A673 (cell line): ENCODE results near the gene DROSHA. TPM values are rescaled to one million over a fixed set of nuclear protein-coding genes. Genes with fewer than 3 reads are reported as not detected.
"Not testable (repeated sequence)": the region's sequence is repeated elsewhere in the genome, so short reads cannot be mapped to it uniquely, and the experiment has no call there.

Experiments
- BruUV-seq: library from RNA; stranded (reverse); fragments of 400-500 nt; replicated peaks from 2 replicates; lab custom pipeline; 2021; lab: Mats Ljungman, UMichigan
- CTCF ChIA-PET: fragments of 300-600 bp; sonication (Branson Sonifier 250); formaldehyde crosslinking; loops from one replicate; lab custom pipeline; 2022; ENCODE audit warnings: antibody characterized with exemption; lab: Charles Lee
- POLR2A ChIA-PET: fragments of 300-600 bp; sonication (Branson Sonifier 250); formaldehyde crosslinking; loops from one replicate; lab custom pipeline; 2022; ENCODE audit warnings: antibody characterized with exemption; ENCODE audit not compliant: low non-redundant PET; lab: Charles Lee
- DNase-seq: peaks from one replicate; pipeline ENCODE4 v3.0.0-alpha.2; 2015; ENCODE audit warnings: low spot score
- H3K27ac ChIP-seq: fragments of 200-600 bp; sonication (generic); 2 replicates; pipeline ENCODE4 v1.5.1; 2016; ENCODE audit warnings: mixed run types, low read depth, mild to moderate bottlenecking, mixed read lengths, antibody characterized with exemption, low read length; ENCODE audit not compliant: poor library complexity, severe bottlenecking
- H3K27me3 ChIP-seq: fragments of 200-600 bp; sonication (generic); replicated peaks from 2 replicates; pipeline ENCODE4 v1.6.1; 2017; ENCODE audit warnings: mixed run types, low read depth, mild to moderate bottlenecking, mixed read lengths, antibody characterized with exemption, low read length; ENCODE audit not compliant: insufficient read depth, poor library complexity
- H3K36me3 ChIP-seq: fragments of 200-600 bp; sonication (generic); 2 replicates; pipeline ENCODE4 v1.6.1; 2016; ENCODE audit warnings: mixed run types, mild to moderate bottlenecking, mixed read lengths, antibody characterized with exemption, low read length; ENCODE audit not compliant: insufficient read depth, poor library complexity, severe bottlenecking
- H3K4me1 ChIP-seq: fragments of 200-600 bp; sonication (generic); 2 replicates; pipeline ENCODE4 v1.6.1; 2017; ENCODE audit warnings: mixed run types, mild to moderate bottlenecking, mixed read lengths, antibody characterized with exemption, low read length; ENCODE audit not compliant: insufficient read depth, poor library complexity, severe bottlenecking
- H3K4me3 ChIP-seq: fragments of 200-600 bp; sonication (generic); 2 replicates; pipeline ENCODE4 v1.5.1; 2016; ENCODE audit warnings: low read depth, mixed run types, mild to moderate bottlenecking, mixed read lengths, low read length; ENCODE audit not compliant: poor library complexity, severe bottlenecking
- H3K9me3 ChIP-seq: fragments of 200-600 bp; sonication (generic); 2 replicates; pipeline ENCODE4 v1.6.1; 2016; ENCODE audit warnings: mixed run types, low read depth, mild to moderate bottlenecking, mixed read lengths, antibody characterized with exemption, low read length; ENCODE audit not compliant: poor library complexity, severe bottlenecking
- EZH2 ChIP-seq: fragments of 200-600 bp; sonication (generic); IDR thresholded peaks from 2 replicates; pipeline ENCODE4 v1.6.1; 2017; ENCODE audit warnings: borderline replicate concordance, low read depth, mild to moderate bottlenecking, mixed read lengths, antibody characterized with exemption, low read length; ENCODE audit not compliant: poor library complexity, severe bottlenecking
- intact Hi-C: fragments of 100-400 bp; cut with micrococcal nuclease; formaldehyde crosslinking; loops from one replicate; pipeline ENCODE4 v1.10.0; 2022; ENCODE audit not compliant: unreplicated experiment
- total RNA-seq: library from RNA; stranded (reverse); gene quantifications from 2 replicates; pipeline ENCODE4 v1.2.3, GENCODE V29; 2021
- TF ChIP-seq, protein P1 (sequence below): fragments of 300-800, 200-600 bp; sonication (generic); conservative IDR thresholded peaks from 2 replicates; pipeline ENCODE4 v1.5.1; 2017; ENCODE audit warnings: low read depth, mild to moderate bottlenecking, antibody characterized with exemption, low read length, moderate library complexity, mixed read lengths

The DROSHA gene
- total RNA-seq, 1 experiment from 2014 or later: 143 TPM

DNA sequence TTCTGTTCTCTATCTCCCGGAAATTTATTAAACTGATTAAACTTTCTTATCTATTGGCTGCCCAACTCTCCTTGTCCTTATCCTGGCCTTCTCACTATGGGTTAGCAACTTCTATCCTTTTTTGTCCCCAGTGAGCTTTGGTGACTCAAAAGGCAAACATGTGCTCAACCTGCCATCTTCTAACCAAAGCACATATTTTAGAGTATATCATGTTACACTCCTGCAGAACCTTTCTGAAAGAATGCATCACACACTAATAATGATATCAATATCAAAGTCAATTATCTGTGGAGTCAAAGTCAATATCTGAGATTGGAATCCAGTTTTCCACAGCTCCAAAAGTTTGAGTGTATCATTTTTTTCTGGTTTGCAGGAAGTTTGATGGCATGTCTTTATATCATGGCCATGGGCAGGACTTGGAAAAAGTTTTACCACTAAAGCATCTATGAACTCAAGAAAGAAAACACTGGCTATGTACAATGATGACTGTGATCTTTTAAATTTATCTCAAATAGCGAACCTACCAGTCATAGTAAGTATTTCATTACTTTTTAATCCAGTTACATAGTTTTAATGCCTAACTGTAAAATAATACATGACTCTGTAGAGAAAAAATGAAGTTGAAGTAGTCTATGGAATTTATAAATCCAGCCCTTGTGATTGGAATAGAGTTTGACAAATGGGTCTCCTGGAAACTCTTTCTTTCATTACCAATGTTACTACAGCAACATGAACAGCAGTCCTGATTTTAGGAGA, 166.8 kb downstream of the DROSHA start:
- CTCF ChIA-PET: no interaction called here
- Histone ChIP-seq H3K27me3 (no peaks in the 10 kb centered on the region), H3K36me3 (no peaks in the 10 kb centered on the region), H3K9me3 (no peaks in the 10 kb centered on the region), H3K4me1 (no peaks in the 10 kb centered on the region), H3K4me3 (no peak overlapping the region), H3K27ac (no peak overlapping the region)
- TF ChIP-seq, protein P1, sequence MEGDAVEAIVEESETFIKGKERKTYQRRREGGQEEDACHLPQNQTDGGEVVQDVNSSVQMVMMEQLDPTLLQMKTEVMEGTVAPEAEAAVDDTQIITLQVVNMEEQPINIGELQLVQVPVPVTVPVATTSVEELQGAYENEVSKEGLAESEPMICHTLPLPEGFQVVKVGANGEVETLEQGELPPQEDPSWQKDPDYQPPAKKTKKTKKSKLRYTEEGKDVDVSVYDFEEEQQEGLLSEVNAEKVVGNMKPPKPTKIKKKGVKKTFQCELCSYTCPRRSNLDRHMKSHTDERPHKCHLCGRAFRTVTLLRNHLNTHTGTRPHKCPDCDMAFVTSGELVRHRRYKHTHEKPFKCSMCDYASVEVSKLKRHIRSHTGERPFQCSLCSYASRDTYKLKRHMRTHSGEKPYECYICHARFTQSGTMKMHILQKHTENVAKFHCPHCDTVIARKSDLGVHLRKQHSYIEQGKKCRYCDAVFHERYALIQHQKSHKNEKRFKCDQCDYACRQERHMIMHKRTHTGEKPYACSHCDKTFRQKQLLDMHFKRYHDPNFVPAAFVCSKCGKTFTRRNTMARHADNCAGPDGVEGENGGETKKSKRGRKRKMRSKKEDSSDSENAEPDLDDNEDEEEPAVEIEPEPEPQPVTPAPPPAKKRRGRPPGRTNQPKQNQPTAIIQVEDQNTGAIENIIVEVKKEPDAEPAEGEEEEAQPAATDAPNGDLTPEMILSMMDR: no peak
- TF ChIP-seq EZH2: no peak
- POLR2A ChIA-PET: interaction anchor here (0.6 kb wide), 1 partner anchor 22 kb away, joined by 3 read pairs; no protein-coding TSS in a partner anchor
- no peak for DNase-seq
- no TSS peak for BruUV-seq
- intact Hi-C loops: no loop called here

DNA sequence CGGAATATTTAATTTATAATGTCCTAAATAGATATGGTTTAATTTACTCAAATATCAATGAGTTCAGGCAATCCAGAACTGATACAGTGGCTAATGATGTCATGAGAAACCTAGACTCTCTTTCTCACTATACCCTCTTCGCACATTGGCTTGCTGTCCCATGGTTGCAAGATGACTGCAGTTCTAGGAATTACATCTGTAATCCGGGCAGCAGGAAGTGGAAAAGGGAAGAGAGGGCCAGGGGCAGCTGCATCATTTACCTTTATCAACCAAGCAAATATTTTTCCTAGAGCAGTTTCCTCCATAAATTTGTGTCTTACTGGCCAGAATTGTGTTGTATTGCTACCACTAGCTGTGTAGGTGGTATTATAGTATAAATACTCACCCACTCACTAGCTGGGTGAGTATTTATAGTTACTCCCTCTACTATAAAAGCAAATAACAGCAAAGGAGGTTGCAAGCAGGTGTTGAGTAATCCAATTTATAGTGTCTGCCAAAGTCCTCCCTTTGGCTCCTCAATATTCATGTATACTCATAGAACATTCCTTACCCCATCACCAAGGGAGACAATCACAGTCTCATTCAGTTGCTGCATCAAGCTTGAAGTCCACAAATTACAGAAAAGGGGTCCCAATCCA, 168.8 kb downstream of the DROSHA start:
- intact Hi-C loops: no loop called here

DNA sequence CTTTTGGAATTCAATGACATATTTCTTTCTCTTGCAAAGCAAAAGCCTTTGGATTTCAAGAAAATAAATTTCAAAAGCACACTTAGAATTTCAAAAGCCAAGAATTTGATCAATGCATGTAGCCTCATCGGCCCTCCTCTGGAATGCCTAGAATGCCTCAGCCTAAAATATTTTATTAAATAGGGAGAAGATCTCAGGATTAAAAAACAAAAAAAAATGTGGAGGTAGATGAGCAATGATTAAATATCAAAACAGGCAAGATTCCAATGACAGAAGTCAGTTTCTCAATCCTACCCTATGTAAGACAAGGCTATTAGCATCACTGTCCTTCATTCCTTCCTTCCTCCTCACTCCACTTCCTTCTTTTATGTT, 169.4 kb downstream of the DROSHA start:
- POLR2A ChIA-PET: no interaction called here
- Histone ChIP-seq H3K4me1 (no peaks in the 10 kb centered on the region), H3K27me3 (no peaks in the 10 kb centered on the region), H3K4me3 (no peak overlapping the region), H3K36me3 (no peaks in the 10 kb centered on the region), H3K9me3 (no peaks in the 10 kb centered on the region), H3K27ac (no peak overlapping the region)
- DNase-seq: no peak
- BruUV-seq: no TSS peak
- CTCF ChIA-PET: no interaction called here
- intact Hi-C loops: no loop called here
- no peak for TF ChIP-seq EZH2
- TF ChIP-seq, protein P1: no peak

More for the DNA sequence above, 168.8 kb downstream of the DROSHA start:
- H3K4me3 ChIP-seq: no peak overlapping the region
- ChIA-PET POLR2A (no interaction called here), CTCF (no interaction called here)
- no peaks in the 10 kb centered on the region for H3K4me1 ChIP-seq
- no TSS peak for BruUV-seq
- DNase-seq: no peak
- H3K27ac ChIP-seq: no peak overlapping the region
- H3K27me3 ChIP-seq: no peaks in the 10 kb centered on the region
- H3K9me3 ChIP-seq: no peaks in the 10 kb centered on the region
- H3K36me3 ChIP-seq: no peaks in the 10 kb centered on the region
- TF ChIP-seq EZH2: no peak
- TF ChIP-seq, protein P1: no peak

DNA sequence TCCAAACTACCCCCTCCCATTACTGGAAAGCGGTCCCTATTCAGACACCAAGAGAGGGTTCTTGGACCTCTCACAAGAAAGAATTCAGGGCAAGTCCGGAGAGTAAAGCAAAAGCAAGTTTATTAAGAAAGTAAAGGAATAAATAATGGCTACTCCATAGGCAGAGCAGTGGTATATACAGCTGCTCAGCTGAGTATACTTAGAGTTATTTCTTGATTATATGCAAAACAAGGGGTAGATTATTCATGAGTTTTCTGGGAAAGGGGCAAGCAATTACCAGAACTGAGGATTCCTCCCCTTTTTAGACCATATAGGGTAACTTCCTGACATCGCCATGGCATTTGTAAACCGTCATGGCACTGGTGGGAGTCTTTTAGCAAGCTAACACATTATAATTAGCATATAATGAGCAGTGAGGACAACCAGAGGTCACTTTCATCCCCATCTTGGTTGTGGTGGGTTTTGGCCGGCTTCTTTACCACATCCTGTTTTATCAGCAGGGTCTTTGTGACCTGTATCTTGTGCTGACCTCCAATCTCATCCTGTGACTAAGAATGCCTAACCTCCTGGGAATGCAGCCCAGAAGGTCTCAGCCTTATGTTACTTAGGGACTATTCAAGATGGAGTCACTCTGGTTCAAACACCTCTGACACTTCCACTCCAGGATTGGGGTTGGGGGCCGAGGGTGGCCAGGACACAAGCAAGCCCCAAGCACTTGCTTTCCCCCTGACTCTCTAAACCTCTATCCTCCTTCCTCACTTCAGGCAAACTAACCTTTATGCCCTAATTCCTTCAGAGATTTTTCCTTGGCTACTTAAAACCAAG, 170.0 kb downstream of the DROSHA start:
- DNase-seq, H3K27me3 ChIP-seq, H3K4me1 ChIP-seq, H3K27ac ChIP-seq, H3K9me3 ChIP-seq, H3K36me3 ChIP-seq, CTCF ChIA-PET, BruUV-seq, intact Hi-C loops, POLR2A ChIA-PET, H3K4me3 ChIP-seq: not testable (repeated sequence)
